GM11168 (cell line): ENCODE data around the gene MOB3B.

Experiments
- in situ Hi-C: fragments of 300-500 bp; cut with MboI; formaldehyde crosslinking; loops from one replicate; pipeline ENCODE4 v1.12.0; 2022; ENCODE audit warnings: low sequenced_read_pairs; ENCODE audit not compliant: unreplicated experiment

MOB3B gene

DNA sequence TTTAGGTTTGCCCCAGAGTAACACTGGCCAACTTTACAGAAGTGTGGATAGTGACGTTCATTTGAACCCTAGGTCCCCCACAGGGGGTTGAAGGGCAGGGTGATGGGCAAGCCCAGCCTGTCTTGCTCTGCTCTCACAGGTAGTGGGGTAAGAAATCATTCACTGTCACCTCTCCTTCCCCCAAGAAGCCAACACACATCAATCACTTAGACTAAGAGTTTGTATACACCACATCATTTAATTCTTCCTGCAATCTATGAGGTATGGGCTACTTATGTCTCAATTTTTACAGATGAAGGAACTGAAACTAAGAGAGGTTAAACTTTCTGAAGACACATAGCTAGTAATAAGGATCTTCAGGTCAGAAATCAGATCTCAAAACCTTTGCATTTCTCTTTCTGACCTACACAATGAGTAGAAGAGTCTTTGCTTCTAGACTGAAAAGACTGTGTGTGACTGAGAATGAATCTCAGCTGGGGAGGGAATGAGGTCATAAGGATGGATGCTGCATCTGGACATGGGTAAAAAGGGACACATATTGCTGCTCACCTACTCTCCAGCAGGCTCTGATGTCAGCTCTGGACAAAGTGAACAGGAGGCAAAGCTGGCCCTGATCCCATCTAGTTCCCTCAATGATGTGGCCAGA lies 151.7 kb downstream of the MOB3B start:
- in situ Hi-C loops, result no loop called here

DNA sequence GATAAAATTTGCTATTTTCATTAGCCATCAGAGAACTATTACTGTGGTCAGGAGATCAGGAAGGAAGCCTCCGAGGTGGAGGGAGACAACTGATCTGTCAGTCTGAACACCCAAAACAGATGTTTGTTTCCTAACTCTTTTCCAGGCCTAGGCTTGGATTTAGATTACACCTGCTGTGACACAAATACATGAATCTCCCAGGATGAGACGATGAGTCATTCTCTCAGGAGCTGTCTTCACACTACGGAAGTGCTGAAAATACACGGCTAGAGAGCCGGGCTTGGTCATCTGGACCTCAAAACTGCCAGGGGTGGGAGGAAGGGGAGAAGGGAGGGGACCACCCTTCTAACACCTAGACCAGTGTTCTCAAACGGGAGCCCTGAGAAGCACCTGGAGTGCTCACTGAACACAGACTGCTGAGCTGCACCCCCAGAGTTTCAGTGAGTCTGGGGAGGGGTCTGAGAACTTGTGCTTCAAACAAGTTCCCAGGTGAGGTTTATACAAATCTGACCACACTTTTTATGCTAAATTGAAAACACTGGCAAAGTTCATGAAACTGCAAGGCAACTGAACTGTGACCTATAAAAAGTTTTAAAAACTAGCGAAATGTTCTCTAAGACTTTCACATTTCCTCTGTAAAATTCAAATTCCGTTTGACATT lies 152.3 kb downstream of the MOB3B start:
- in situ Hi-C loops, result no loop called here

- in situ Hi-C loops, result no loop called here
Measured at GRCh38 chr9:27373851-27374250, 155.8 kb downstream of the MOB3B start.

DNA sequence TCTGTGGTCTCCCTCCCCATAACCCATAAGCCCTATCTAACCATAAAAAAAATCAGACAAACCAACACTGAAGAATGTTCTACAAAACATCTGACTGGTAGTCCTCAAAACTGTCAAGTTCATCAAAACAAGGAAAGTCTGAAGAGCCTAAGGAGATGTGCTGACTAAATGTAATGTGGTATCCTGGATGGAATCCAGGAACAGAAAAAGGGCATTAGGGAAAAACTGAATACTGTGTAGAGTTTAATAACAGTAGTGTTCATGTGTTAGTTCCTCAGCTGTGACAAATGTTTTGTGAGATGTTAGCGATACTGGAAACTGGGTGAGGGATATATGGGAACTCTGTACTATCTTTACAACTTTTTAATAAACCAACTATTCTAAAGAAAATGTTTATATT lies 157.0 kb downstream of the MOB3B start:
- in situ Hi-C loops, result no loop called here

DNA sequence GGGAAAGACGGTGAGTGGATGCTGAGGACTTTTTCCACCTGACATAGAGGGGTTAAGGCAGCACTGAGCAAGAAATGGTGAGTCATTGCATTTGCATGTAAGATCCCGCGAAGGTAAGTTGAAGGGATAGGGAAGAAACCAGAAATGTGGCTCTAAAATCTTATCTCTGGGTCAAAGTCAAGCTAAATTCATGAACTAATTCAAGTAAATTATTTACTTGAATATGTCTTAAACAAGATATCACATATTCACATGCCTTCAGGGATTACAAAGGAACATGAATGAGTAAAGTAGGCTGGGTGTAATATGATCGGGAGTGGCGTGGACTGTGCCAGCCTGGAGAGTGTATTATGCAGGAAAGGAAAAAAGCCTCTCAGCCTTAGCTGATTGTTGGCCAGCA lies 158.2 kb downstream of the MOB3B start:
- in situ Hi-C loops, result no loop called here

- in situ Hi-C loops, result no loop called here
Measured at GRCh38 chr9:27369591-27369990, 160.0 kb downstream of the MOB3B start.

DNA sequence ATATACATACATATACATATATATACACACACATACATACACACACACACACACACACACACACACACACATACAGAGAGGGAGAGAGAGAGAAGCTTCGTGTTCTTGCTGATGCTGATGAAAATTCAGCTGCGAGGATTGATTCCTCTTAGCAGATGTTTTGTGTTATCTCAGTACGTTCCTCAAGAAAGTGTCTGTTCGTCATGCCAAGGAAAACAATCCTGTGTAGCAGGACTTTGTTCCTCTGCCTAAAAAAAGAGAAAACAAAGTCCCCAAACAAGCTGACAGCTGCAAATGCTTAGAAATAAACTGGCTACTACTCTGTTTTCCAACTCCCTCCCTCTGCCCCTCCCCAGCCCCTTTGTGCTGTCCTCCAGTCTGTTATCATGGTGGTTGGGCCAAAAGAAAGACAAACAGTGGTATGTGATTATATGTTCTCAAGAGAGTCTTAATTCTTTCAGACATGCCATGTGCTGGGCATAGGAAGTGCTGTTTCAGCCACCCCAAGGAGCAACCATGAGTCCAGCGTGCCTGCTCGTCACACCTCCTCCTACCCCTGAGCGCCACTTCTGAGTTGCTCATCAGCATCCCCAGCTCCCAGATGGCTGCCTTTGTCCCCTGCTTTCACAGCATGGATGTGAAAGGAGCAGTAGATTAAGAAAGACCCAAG lies 161.2 kb downstream of the MOB3B start:
- in situ Hi-C loops, result no loop called here

- in situ Hi-C loops, result no loop called here
Measured at GRCh38 chr9:27367921-27368315, 161.7 kb downstream of the MOB3B start.

DNA sequence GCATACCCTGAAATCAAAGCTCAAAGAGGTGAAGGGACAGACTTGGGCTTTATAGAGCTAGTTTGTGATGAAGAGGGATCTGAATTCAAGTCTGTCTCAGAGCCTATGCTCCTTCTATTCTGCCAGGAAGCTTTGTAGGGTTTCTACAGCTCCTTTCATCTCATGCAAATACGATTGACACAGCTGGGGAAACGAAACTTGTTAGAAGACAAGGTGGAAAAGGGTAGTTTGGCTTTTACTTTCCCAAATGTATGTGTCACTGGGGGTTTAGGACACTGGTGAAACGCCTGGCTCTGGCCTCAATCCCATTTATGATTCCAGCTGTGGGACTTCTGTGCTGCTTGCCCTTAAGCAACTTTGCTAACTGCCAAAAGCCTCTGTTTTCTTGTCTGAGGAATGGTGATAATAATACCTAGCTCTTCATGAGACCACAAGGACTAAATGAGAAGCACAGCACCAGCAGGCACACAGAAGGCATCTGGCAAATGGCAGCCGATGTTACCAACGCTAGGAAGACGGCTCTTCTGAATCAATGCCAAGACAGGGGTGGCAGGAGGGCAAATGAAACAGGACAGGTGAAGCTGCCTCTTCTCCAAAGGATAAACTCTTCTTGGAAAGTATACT lies 162.3 kb downstream of the MOB3B start:
- in situ Hi-C loops, result no loop called here

DNA sequence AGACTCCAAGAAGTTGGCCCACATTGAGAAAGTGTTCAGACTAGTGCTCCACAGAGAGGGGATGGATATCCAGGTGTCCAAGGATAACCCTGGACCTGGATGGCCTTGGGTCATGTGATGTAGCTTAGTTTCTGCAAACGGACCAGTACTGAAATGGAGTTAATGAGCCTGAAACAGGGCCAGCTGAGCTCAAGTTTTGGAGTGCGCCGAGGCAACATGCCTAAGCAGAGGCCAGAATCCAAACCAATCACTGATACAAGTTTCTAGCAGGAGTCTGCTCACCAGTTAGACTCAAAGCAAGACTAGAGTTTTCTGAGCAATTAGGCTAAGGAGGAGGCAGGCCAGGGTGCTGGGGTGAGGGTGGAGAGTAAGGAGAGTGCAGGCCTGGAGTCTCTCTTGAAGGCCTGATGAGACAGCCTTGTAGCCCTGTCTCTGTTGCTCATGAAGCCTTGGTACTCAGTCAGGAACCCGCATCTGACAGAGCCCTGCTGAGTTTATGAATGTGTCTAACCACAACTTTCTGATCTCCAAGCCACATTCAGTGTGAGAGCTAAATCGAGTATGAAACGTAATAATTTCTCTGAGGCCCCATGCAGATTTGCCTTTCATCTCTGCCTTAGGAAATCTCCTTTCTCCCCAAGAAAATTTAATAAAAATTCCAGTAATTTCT lies 163.8 kb downstream of the MOB3B start:
- in situ Hi-C loops, result no loop called here

- in situ Hi-C loops, result no loop called here
Measured at GRCh38 chr9:27362447-27363210, 167.0 kb downstream of the MOB3B start.

- in situ Hi-C loops, result no loop called here
Measured at GRCh38 chr9:27361492-27361891, 168.1 kb downstream of the MOB3B start.

DNA sequence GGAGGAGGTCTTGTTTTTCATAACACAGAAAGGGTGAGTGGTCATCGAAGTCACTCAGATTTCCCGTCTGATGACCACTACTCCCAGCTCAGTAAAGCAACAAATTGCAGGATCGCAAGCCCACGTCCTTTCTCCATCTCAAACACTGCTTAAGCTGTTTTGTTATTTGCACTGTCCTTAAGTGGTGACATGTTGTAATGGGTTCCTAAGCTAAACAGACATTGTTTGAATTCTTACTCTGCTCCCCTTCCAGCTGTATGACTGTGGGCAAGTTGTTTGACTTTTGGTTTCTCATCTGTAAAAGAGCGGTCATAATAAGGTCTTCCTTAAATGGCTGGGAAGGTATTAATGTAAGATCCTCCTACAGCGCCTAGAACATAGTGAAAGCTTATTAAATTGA lies 169.9 kb downstream of the MOB3B start:
- in situ Hi-C loops, result no loop called here

- in situ Hi-C loops, result no loop called here
Measured at GRCh38 chr9:27358007-27358406, 171.6 kb downstream of the MOB3B start.

- in situ Hi-C loops, result no loop called here
Measured at GRCh38 chr9:27356446-27356845, 173.2 kb downstream of the MOB3B start.

DNA sequence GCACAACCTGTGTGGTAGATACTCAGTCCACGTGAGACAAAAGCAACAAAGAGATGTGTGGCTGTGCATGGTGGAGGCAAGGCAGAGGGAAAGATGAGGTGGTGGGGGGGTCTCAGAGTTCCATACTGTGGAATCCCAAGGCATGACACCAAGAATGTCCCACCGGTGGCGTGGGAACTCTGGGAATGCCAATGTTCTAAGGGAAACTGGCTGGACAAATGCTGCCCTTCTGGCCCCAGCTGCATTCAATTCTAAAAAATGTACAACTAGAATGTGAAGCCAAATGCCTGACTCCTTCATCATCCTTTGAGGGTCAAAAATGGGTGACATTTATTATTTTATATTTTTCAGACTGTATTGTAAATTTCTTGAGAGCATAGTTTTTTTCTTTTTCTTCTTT lies 174.4 kb downstream of the MOB3B start:
- in situ Hi-C loops, result no loop called here

- in situ Hi-C loops, result no loop called here
Measured at GRCh38 chr9:27353474-27354229, 176.0 kb downstream of the MOB3B start.

DNA sequence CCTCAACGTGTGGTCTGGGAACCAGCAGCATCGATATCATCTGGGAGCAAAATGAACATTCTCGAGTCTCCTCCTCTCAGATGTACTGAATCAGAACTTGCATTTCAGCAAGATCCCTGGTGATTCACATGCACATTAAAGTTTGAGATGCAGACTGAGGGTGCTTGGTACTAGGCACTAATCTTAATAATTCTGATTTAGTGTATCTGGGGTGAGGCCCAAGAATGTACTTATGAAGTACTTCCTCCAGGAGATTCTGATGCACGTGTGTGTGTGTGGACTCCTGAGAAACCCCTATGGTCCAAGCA lies 176.5 kb downstream of the MOB3B start:
- in situ Hi-C loops, result no loop called here

- in situ Hi-C loops, result no loop called here
Measured at GRCh38 chr9:27352457-27353165, 177.0 kb downstream of the MOB3B start.
